Activated naive CD8-positive, alpha-beta T cell treated with anti-CD3 and anti-CD28 coated beads for 36 hours (primary cell): ENCODE measurements around the gene GPR146. TPM values are rescaled to one million over a fixed set of nuclear protein-coding genes. Genes with fewer than 3 reads are reported as not detected.

Experiments
- DNase-seq: peaks from one replicate; pipeline ENCODE4 v3.0.0; 2021
- H3K27ac Mint-ChIP-seq: one replicate; pipeline ENCODE4 v1.8.0; 2022; ENCODE audit warnings: mild to moderate bottlenecking, moderate library complexity, mixed read lengths
- H3K27me3 Mint-ChIP-seq: one replicate; pipeline ENCODE4 v1.8.0; 2022; ENCODE audit warnings: mild to moderate bottlenecking, mixed read lengths
- H3K36me3 Mint-ChIP-seq: one replicate; pipeline ENCODE4 v1.8.0; 2021; ENCODE audit warnings: mild to moderate bottlenecking, mixed read lengths
- H3K4me1 Mint-ChIP-seq: one replicate; pipeline ENCODE4 v1.8.0; 2021; ENCODE audit warnings: mixed read lengths
- H3K4me3 Mint-ChIP-seq: one replicate; pipeline ENCODE4 v1.8.0; 2022; ENCODE audit warnings: mild to moderate bottlenecking, moderate library complexity, mixed read lengths
- H3K9me3 Mint-ChIP-seq: one replicate; pipeline ENCODE4 v1.8.0; 2022; ENCODE audit warnings: mixed read lengths
- total RNA-seq, 2 experiments: library from RNA; stranded (reverse); gene quantifications; one replicate each; pipeline ENCODE4 v1.2.3, GENCODE V29; 2021

The GPR146 gene
- total RNA-seq, 2 experiments from 2014 or later = 2.4 to 2.8 TPM

- no peaks in the 10 kb centered on the region for H3K9me3 Mint-ChIP-seq
- H3K27ac Mint-ChIP-seq = no peak overlapping the region
- H3K36me3 Mint-ChIP-seq = peaks cover 1% of the 10 kb centered on the region
- no peak for DNase-seq
- H3K27me3 Mint-ChIP-seq = no peaks in the 10 kb centered on the region
- H3K4me1 Mint-ChIP-seq = no peaks in the 10 kb centered on the region
- no peak overlapping the region for H3K4me3 Mint-ChIP-seq
Observed at GRCh38 chr7:1005303-1005702, 39.0 kb upstream of the GPR146 start.

DNA sequence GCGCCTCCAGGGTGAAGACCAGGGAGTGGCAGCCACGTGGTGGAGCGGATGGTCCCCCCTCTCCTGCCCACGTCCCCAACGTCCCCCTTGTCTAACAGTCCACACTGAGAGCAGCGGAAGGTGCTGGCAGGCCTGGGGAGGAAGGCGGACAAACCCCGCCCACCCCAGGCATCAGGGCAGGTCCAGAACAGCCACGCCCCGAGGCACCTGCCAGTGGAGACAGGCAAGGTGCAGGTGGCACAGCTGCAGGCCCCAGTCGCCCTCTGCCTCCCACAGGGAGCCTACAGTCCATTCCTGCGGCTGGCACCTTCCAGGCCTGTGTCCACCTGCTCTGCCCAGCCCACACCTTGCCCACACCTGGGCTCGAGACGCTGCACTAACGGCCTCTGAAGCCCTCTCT, 36.4 kb upstream of the GPR146 start:
- H3K36me3 Mint-ChIP-seq = peaks cover 1% of the 10 kb centered on the region
- H3K27ac Mint-ChIP-seq = no peak overlapping the region
- peaks cover 6% of the 10 kb centered on the region for H3K4me1 Mint-ChIP-seq
- no peaks in the 10 kb centered on the region for H3K27me3 Mint-ChIP-seq
- H3K4me3 Mint-ChIP-seq = no peak overlapping the region
- DNase-seq = no peak
- H3K9me3 Mint-ChIP-seq = no peaks in the 10 kb centered on the region

DNA sequence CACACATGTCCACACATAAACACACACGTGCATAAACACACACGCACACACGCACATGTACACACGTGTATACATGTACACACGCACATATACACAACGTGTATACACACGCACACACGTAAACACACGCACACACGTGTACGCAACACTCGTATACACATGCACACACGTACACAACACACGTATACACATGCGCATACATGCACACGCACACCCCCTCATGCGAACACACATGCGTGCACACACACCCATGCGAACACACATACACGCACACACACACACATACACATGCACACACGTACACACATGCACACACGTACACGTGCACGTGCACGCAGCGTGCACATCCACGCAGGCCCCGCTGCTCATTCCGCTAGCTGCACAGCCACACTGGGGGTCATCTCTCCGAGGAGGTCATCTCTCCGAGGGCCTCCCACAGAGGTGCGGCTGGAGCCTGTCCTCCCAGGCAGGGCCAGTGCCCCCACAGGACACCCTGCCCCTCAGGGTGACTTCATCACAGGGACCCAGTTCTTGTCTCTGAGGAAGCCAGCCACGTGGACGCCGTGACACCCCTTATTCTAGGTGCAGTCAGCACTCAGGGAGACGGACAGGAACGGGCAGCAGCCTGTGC, 35.5 kb upstream of the GPR146 start:
- Mint-ChIP-seq H3K4me1 (peaks cover 6% of the 10 kb centered on the region), H3K27ac (no peak overlapping the region), H3K27me3 (no peaks in the 10 kb centered on the region), H3K9me3 (no peaks in the 10 kb centered on the region), H3K4me3 (no peak overlapping the region), H3K36me3 (peaks cover 1% of the 10 kb centered on the region)
- DNase-seq = no peak

- DNase-seq = no peak
- Mint-ChIP-seq H3K9me3 (no peaks in the 10 kb centered on the region), H3K4me3 (no peak overlapping the region), H3K27ac (no peak overlapping the region), H3K27me3 (no peaks in the 10 kb centered on the region), H3K4me1 (peaks cover 6% of the 10 kb centered on the region), H3K36me3 (peaks cover 1% of the 10 kb centered on the region)
Observed at GRCh38 chr7:1009747-1010146, 34.6 kb upstream of the GPR146 start.

GRCh38 chr7:1010226-1010625, 34.1 kb upstream of the GPR146 start:
- DNase-seq = no peak
- Mint-ChIP-seq H3K9me3 (no peaks in the 10 kb centered on the region), H3K36me3 (peaks cover 1% of the 10 kb centered on the region), H3K27ac (no peak overlapping the region), H3K27me3 (no peaks in the 10 kb centered on the region), H3K4me1 (peaks cover 6% of the 10 kb centered on the region), H3K4me3 (no peak overlapping the region)

DNA sequence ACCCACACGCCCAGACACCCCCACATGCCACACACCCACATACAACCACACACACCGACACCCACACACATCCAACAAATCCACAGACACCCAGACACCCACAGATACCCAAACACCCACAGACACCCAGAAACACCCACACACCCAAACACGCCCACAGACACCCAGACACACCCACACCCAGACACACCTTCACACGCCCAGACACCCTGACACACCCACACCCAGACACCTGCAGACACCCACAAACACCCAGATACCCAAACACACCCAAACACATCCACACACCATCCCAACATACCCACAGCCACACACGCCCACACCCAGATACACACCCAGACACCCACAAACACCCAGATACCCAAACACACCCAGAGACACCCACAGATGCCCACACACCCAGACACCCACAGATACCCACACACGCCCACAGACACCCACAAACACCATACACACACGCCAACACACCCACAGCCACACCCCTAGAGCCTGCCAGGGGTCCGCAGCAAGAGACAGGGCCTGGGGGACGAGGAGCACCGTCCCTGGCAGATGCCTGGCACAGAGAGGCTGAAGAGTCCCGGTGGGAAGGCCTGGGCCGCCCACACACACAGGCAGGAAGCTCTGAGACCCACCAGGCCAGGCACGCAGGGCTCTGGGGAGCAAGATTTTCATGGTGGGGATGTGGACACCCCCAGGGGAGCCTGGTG, 32.9 kb upstream of the GPR146 start:
- Mint-ChIP-seq H3K36me3 (peaks cover 1% of the 10 kb centered on the region), H3K4me1 (peaks cover 6% of the 10 kb centered on the region), H3K27me3 (no peaks in the 10 kb centered on the region), H3K27ac (peak overlapping the region; percentile 32), H3K9me3 (no peaks in the 10 kb centered on the region), H3K4me3 (no peak overlapping the region)
- no peak for DNase-seq

DNA sequence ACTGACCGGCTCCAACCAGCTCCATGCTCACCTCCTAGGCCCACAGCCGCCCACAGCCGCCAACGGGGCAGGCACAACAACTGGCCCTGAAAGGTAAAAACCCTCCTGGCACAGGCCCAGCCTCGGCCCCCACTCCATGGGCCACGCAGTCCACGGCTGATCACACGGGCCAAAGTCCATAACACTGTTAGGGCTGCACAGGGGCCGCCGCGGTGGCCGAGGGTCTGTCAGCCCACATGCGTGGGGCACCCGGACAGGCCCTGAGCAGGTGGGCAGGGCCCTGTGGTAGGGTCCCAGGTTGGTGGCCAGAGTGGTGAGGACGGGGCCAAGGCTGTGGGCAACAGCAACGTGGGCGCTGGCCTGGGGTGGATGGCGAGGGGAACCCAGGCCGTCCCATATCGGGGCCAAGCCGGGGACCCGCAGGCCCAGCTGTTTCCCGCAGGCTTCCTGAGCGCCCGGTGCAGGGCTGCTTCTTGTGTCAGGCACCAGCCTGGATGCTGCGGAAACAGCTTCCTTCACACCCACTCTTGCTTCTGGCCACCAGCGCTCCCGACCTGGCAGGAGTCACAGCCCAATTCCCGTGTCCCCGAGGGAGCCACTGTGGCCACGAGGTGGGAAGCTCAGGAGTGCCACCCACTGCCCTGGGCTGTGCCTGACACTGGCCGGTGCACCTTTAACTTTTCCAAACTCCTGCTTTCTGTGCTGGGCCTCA, 32.2 kb upstream of the GPR146 start:
- no peak overlapping the region for H3K27ac Mint-ChIP-seq
- DNase-seq = no peak
- H3K4me1 Mint-ChIP-seq = peaks cover 6% of the 10 kb centered on the region
- H3K36me3 Mint-ChIP-seq = peaks cover 1% of the 10 kb centered on the region
- H3K4me3 Mint-ChIP-seq = no peak overlapping the region
- H3K27me3 Mint-ChIP-seq = no peaks in the 10 kb centered on the region
- no peaks in the 10 kb centered on the region for H3K9me3 Mint-ChIP-seq

DNA sequence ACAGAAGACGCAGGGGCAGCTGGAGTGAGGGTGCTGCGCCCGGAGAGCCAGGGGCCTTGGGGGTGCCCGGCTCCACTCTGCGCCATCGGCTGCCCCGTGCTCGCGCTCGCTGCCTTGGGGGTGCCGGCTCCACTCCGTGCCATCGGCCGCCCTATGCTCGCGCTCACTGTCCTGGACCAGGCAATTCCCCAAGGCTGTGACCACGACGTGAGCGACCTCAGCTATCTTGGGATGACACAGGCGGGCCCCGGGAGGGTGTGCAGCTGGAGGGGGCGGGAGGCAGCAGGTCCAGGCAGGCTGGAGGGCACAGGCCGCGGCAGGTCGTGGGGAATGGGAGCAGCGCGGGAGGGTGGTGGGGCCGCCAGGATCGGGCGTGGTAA, 31.6 kb upstream of the GPR146 start:
- Mint-ChIP-seq H3K4me3 (no peak overlapping the region), H3K27ac (no peak overlapping the region), H3K4me1 (peaks cover 6% of the 10 kb centered on the region), H3K27me3 (no peaks in the 10 kb centered on the region), H3K9me3 (no peaks in the 10 kb centered on the region), H3K36me3 (peaks cover 1% of the 10 kb centered on the region)
- DNase-seq = no peak

DNA sequence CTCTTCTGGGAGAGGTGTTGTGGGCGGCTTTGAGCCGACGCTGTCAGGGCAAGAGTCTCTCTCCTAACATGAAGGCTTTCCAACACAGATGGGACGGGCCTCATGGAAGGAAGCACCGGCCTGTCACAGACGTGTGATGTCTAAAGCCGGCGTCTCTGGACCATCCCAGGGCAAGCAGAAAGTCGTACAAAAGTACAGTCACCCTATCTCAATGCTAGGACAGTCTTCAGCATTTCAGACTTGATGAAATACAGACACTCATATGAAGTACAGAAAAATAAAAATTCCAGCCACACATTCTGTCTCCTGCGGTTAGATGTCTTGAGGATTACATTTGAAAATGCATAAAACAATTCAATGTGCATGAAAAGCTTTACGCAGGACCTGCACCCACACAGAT, 30.8 kb upstream of the GPR146 start:
- peaks cover 12% of the 10 kb centered on the region for H3K4me1 Mint-ChIP-seq
- peaks cover 6% of the 10 kb centered on the region for H3K36me3 Mint-ChIP-seq
- H3K27me3 Mint-ChIP-seq = no peaks in the 10 kb centered on the region
- no peak for DNase-seq
- H3K4me3 Mint-ChIP-seq = no peak overlapping the region
- no peaks in the 10 kb centered on the region for H3K9me3 Mint-ChIP-seq
- no peak overlapping the region for H3K27ac Mint-ChIP-seq

DNA sequence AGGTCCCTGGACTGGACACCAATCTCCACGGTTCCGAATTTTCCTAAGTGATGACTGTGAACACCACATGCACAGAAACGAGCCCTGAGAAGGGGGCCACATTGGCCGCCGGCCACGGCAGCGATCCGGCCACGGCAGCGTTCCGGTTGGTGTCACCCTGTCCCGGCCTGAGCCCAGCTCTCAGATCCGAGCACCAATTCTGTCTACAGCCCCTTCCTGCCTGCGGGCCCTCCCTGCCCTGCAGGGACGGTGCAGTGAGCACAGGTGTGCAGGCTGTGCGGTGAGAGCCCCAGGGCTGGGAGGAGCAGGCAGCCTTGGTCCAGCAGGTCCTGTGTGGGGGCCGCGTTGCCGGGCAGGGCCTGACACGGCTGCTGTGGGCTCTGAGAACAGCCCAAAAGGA, 29.7 kb upstream of the GPR146 start:
- H3K9me3 Mint-ChIP-seq = no peaks in the 10 kb centered on the region
- H3K4me1 Mint-ChIP-seq = peaks cover 12% of the 10 kb centered on the region
- no peak overlapping the region for H3K4me3 Mint-ChIP-seq
- no peak overlapping the region for H3K27ac Mint-ChIP-seq
- no peaks in the 10 kb centered on the region for H3K27me3 Mint-ChIP-seq
- no peak for DNase-seq
- peaks cover 6% of the 10 kb centered on the region for H3K36me3 Mint-ChIP-seq

DNA sequence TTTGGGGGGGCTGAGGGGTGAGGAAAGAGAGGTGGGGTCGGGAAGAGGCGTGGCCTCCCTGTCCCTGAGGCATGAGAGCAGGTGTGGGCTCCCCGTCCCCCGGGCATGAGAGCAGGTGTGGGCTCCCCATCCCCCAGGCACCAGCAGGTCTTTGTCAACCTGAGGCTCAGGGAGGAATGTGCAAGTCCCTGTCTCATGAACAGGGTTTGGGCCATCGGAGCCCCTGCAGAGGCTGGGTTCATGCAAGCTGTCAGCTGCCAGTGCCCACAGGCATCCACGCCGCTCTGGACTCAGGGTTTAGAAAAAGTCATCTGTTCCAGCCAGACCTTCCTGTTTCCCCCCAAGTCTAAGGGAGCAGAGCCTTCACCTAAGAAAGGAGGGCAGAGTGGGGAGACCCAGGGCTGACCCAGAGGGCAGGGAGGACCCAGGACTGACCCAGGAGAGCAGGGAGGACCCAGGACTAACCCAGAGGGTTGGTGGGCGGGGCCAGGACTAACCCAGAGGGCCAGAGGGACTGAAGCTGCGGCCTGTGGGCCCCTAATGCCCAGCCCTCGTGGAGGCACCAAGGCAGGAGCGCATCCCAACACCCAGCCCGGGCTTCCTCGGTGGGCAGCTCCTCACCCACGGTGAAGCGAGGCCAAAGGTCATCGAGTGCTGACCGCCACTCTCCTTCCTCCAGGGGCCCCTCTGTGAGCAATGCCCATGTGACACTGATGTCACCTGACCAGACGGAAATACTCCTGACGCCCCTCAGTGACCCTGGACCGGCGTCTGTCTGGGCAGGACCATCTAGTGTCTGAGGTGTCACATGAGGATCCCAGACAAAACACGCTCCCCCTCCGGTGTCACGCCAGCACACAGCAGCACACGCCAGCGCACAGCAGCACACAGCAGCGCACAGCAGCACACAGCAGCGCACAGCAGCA, 28.9 kb upstream of the GPR146 start:
- Mint-ChIP-seq H3K36me3 (peaks cover 5% of the 10 kb centered on the region), H3K4me1 (peaks cover 12% of the 10 kb centered on the region), H3K4me3 (no peak overlapping the region), H3K9me3 (no peaks in the 10 kb centered on the region), H3K27me3 (no peaks in the 10 kb centered on the region), H3K27ac (no peak overlapping the region)
- DNase-seq = no peak

GRCh38 chr7:1016577-1017531, 27.5 kb upstream of the GPR146 start:
- no peak for DNase-seq
- Mint-ChIP-seq H3K4me3 (no peak overlapping the region), H3K4me1 (peaks cover 6% of the 10 kb centered on the region), H3K9me3 (peaks cover 1% of the 10 kb centered on the region), H3K27me3 (no peaks in the 10 kb centered on the region), H3K36me3 (peaks cover 12% of the 10 kb centered on the region), H3K27ac (no peak overlapping the region)

DNA sequence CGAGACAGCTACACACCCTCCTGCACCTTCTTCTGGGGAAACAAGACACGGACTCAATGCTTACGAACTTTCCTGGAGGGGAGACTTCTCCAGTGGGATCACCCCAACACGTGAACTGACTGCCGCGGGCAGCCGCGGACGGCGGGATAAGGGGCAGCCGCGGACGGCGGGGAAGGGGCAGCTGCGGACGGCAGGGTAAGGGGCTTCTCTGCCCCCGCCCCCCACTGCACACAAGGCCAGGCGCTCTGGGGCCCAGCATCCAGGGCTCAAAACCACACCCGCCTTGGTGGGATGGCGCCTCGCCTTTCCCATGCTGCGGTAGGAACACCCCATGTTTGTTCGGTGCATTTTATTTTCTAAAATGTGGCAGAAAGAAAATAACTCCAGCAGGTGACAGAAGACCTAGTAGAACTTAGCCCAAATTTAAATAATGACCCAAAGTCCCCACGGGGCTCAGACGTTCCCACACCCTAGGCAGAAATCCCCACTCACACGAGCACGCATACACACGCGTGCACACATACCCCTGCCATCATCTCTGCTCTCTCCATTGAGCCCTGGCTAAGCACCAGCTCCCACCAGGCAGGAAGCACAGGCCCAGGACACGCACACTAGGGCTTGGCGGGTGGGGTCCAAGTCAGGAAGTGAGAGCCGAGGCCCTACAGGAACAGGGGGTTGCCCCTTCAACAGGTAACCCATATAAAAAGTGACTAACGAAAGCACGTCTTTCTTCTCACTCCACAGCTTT, 26.6 kb upstream of the GPR146 start:
- no peak for DNase-seq
- Mint-ChIP-seq H3K9me3 (peaks cover 1% of the 10 kb centered on the region), H3K36me3 (peaks cover 19% of the 10 kb centered on the region), H3K27me3 (no peaks in the 10 kb centered on the region), H3K4me3 (no peak overlapping the region), H3K27ac (no peak overlapping the region), H3K4me1 (peaks cover 6% of the 10 kb centered on the region)
